Activated CD8-positive, alpha-beta memory T cell treated with anti-CD3 and anti-CD28 coated beads, Interleukin-2, amount 50 U/mL, for 48 hours (primary cell): ENCODE measurements around the gene NEMF.
"Not testable (repeated sequence)": the region's sequence is repeated elsewhere in the genome, so short reads cannot be mapped to it uniquely, and the experiment has no call there.

Experiments used
- DNase-seq: peaks from one replicate; pipeline ENCODE4 v3.0.0-alpha.2; 2020

NEMF gene

GRCh38 chr14:49816844-49817243, 35.7 kb downstream of the NEMF start:
- no peak for DNase-seq

GRCh38 chr14:49816118-49816517, 36.5 kb downstream of the NEMF start:
- not testable (repeated sequence) for DNase-seq

GRCh38 chr14:49808780-49809179, 43.8 kb downstream of the NEMF start:
- DNase-seq: no peak

- DNase-seq: no peak
Observed at GRCh38 chr14:49796025-49796424, 56.6 kb downstream of the NEMF start.

- no peak for DNase-seq
Observed at GRCh38 chr14:49792618-49793017, 60.0 kb downstream of the NEMF start.

- no peak for DNase-seq
Observed at GRCh38 chr14:49786315-49786714, 66.3 kb downstream of the NEMF start.

- no peak for DNase-seq
Observed at GRCh38 chr14:49783394-49784014, 69.1 kb downstream of the NEMF start.

- DNase-seq: not testable (repeated sequence)
Observed at GRCh38 chr14:49781040-49781439, 71.5 kb downstream of the NEMF start.

GRCh38 chr14:49778421-49778820, 74.2 kb downstream of the NEMF start:
- DNase-seq: no peak

- DNase-seq: no peak
Observed at GRCh38 chr14:49774106-49774505, 78.5 kb downstream of the NEMF start.

GRCh38 chr14:49771691-49772090, 80.9 kb downstream of the NEMF start:
- not testable (repeated sequence) for DNase-seq

- DNase-seq: no peak
Observed at GRCh38 chr14:49770212-49770817, 82.3 kb downstream of the NEMF start.

GRCh38 chr14:49769581-49770211, 82.9 kb downstream of the NEMF start:
- DNase-seq: no peak

GRCh38 chr14:49769171-49769570, 83.4 kb downstream of the NEMF start:
- no peak for DNase-seq

GRCh38 chr14:49768301-49769121, 84.1 kb downstream of the NEMF start:
- DNase-seq: peak; percentile 85

GRCh38 chr14:49767571-49768300, 84.9 kb downstream of the NEMF start, which contains the start of gene KLHDC2:
Gene KLHDC2, plus strand, starts transcription at chr14:49768153. Its CDS starts 316 bp downstream, at chr14:49768469.
- DNase-seq: peak; percentile 94

GRCh38 chr14:49767270-49767570, 85.4 kb downstream of the NEMF start:
- no peak for DNase-seq

- DNase-seq: no peak
Observed at GRCh38 chr14:49766839-49767238, 85.7 kb downstream of the NEMF start.

- DNase-seq: no peak
Observed at GRCh38 chr14:49761839-49762551, 90.6 kb downstream of the NEMF start.

- no peak for DNase-seq
Observed at GRCh38 chr14:49755378-49755777, 97.2 kb downstream of the NEMF start.

- DNase-seq: no peak
Observed at GRCh38 chr14:49754570-49755097, 98.0 kb downstream of the NEMF start.

GRCh38 chr14:49746476-49746875, 106.1 kb downstream of the NEMF start:
- not testable (repeated sequence) for DNase-seq
